ENCODE measurements around the gene IGSF21.

GRCh38 chr1:18132022-18132710 is 24.6 kb downstream of the IGSF21 start:
- TF ChIP-seq CTCF (optimal IDR thresholded peaks at IDR 0.05 in 1 of 3, IDR thresholded peaks at IDR 0.05 in 1 of 3, conservative IDR thresholded peaks at IDR 0.05 in 1 of 3; ENCODE audit: extremely low read depth in 1 of 3, insufficient read depth in 2 of 3, low read length in 3 of 3) = no peak
- TF ChIP-seq EZH2 (IDR thresholded peaks at IDR 0.05; ENCODE audit: low read length) = no peak

Measured in keratinocyte (primary cell).